Measurements from ENCODE around the gene HSPA4. TPM values are rescaled to one million over a fixed set of nuclear protein-coding genes. Genes with fewer than 3 reads are reported as not detected.
"Not testable (repeated sequence)": the region's sequence is repeated elsewhere in the genome, so short reads cannot be mapped to it uniquely, and the experiment has no call there.

The HSPA4 gene
- total and polyA plus RNA-seq, 2 of the 13 experiments (the other 11 are each of a cell fraction or from before 2014, with no cell fraction given), result 36.6 to 231 TPM

- no peak overlapping the region for H2AFZ ChIP-seq (ENCODE audit: low read length)
- H3K4me3 ChIP-seq (replicated peaks in 1 of 3; ENCODE audit: insufficient read depth in 1 of 3, low read depth in 2 of 3, low read length in 3 of 3), result no peak overlapping the region
- H3K4me1 ChIP-seq (ENCODE audit: insufficient read depth, low read length), result peaks cover 22% of the 10 kb centered on the region
- in situ Hi-C loops (cut with HindIII; ENCODE audit: extremely low pct_ligation_motif_present, low pct_unique_long_range_greater_than_20kb), result no loop called here
- no peaks in the 10 kb centered on the region for H3K27me3 ChIP-seq (ENCODE audit: control insufficient read depth in 1 of 2, insufficient read depth in 2 of 2, low read length in 2 of 2)
- no peak for ATAC-seq
- no peak for TF ChIP-seq HNRNPK (IDR thresholded peaks at IDR 0.05; ENCODE audit: low read depth, low read length, poor library complexity, severe bottlenecking)
- no peak for TF ChIP-seq ZNF350 (CRISPR knock-in tag; IDR thresholded peaks at IDR 0.05; ENCODE audit: borderline replicate concordance, low read depth)
- TF ChIP-seq CREBL2 (CRISPR knock-in tag; IDR thresholded peaks at IDR 0.05; ENCODE audit: borderline replicate concordance), result no peak
- TF ChIP-seq ZNF597 (CRISPR knock-in tag; IDR thresholded peaks at IDR 0.05), result no peak
- TF ChIP-seq ZNF225 (CRISPR knock-in tag; IDR thresholded peaks at IDR 0.05), result no peak
- TF ChIP-seq ZNF468 (CRISPR knock-in tag; IDR thresholded peaks at IDR 0.05), result no peak
- TF ChIP-seq ARNTL (CRISPR knock-in tag; IDR thresholded peaks at IDR 0.05), result no peak
- no peak for TF ChIP-seq ZBTB8A (CRISPR knock-in tag; IDR thresholded peaks at IDR 0.05; ENCODE audit: borderline replicate concordance, low read depth)
- no peak for TF ChIP-seq TAF1 (CRISPR knock-in tag; IDR thresholded peaks at IDR 0.05)
- no peak for TF ChIP-seq CREM (IDR thresholded peaks at IDR 0.05)
- no peak for TF ChIP-seq CREM (CRISPR knock-in tag; IDR thresholded peaks at IDR 0.05)
- no peak overlapping the region for H3K4me2 ChIP-seq (ENCODE audit: low read depth, low read length)
- H4K20me1 ChIP-seq (ENCODE audit: insufficient read depth, low read length), result no peaks in the 10 kb centered on the region
- H3K79me2 ChIP-seq (ENCODE audit: insufficient read depth, low read length), result peaks cover 30% of the 10 kb centered on the region
- H3K36me3 ChIP-seq (replicated peaks in 1 of 2; ENCODE audit: control insufficient read depth in 1 of 2, insufficient read depth in 2 of 2, low read length in 2 of 2), result peaks cover 8 to 17% of the 10 kb centered on the region in 2 experiments; a peak in 4 of 5 replicates
- no peak for FAIRE-seq
- no peak overlapping the region for H3K27ac ChIP-seq (ENCODE audit: extremely low read length, insufficient read depth, low read length)
- H3K9ac ChIP-seq (ENCODE audit: insufficient read depth, low read depth, low read length), result no peak overlapping the region
- intact Hi-C loops (cut with micrococcal nuclease; ENCODE audit: unreplicated experiment), result loop anchor here (5.0 kb wide), 1 partner anchor 34 kb away; the partner anchor contains the start of gene HSPA4
- no TSS peak for BruUV-seq (replicated peaks)
- POLR2A ChIA-PET, result interaction anchor here (1.7 to 3.3 kb wide), 3 partner anchors 7 to 54 kb away, joined by 17 to 22 read pairs (median 20); partner anchors contain the start of genes AFF4, HSPA4 and ZCCHC10
- CTCF ChIA-PET (ENCODE audit: low intra/inter-chr PET ratio, low total read pairs), result no interaction called here
- H3K9me3 ChIP-seq (ENCODE audit: low read length), result no peaks in the 10 kb centered on the region
- WGBS (ENCODE audit: low lambda C conversion rate), result 95% methylated on average over 4 of the region's 4 CpGs
- DNase-seq (ENCODE audit: low spot score), result no peak
Observed at GRCh38 chr5:133017964-133018363, 33.8 kb upstream of the HSPA4 start.

- H3K4me3 ChIP-seq (replicated peaks in 1 of 3; ENCODE audit: insufficient read depth in 1 of 3, low read depth in 2 of 3, low read length in 3 of 3); BruUV-seq (replicated peaks); POLR2A ChIA-PET; H2AFZ ChIP-seq (ENCODE audit: low read length); H3K9ac ChIP-seq (ENCODE audit: insufficient read depth, low read depth, low read length); DNase-seq (ENCODE audit: low spot score); H3K4me2 ChIP-seq (ENCODE audit: low read depth, low read length); CTCF ChIA-PET (ENCODE audit: low intra/inter-chr PET ratio, low total read pairs); H4K20me1 ChIP-seq (ENCODE audit: insufficient read depth, low read length); in situ Hi-C loops (cut with HindIII; ENCODE audit: extremely low pct_ligation_motif_present, low pct_unique_long_range_greater_than_20kb); FAIRE-seq; H3K27ac ChIP-seq (ENCODE audit: extremely low read length, insufficient read depth, low read length); ATAC-seq; H3K9me3 ChIP-seq (ENCODE audit: low read length); H3K27me3 ChIP-seq (ENCODE audit: control insufficient read depth in 1 of 2, insufficient read depth in 2 of 2, low read length in 2 of 2): not testable (repeated sequence)
- Histone ChIP-seq H3K79me2 (ENCODE audit: insufficient read depth, low read length) (peaks cover 44% of the 10 kb centered on the region), H3K4me1 (ENCODE audit: insufficient read depth, low read length) (peaks cover 28% of the 10 kb centered on the region), H3K36me3 (replicated peaks in 1 of 2; ENCODE audit: control insufficient read depth in 1 of 2, insufficient read depth in 2 of 2, low read length in 2 of 2) (peaks cover 8 to 17% of the 10 kb centered on the region in 2 experiments; a peak in 4 of 5 replicates)
- intact Hi-C loops (cut with micrococcal nuclease; ENCODE audit: unreplicated experiment), result loop anchor here (5.0 kb wide), 1 partner anchor 33 kb away; the partner anchor contains the start of gene HSPA4
- WGBS (ENCODE audit: low lambda C conversion rate), result 95% methylated on average over 7 of the region's 7 CpGs
Observed at GRCh38 chr5:133019471-133019870, 32.3 kb upstream of the HSPA4 start.
